ENCODE results near the gene COPB1. TPM values are rescaled to one million over a fixed set of nuclear protein-coding genes. Genes with fewer than 3 reads are reported as not detected.

COPB1 gene
- total and polyA plus RNA-seq, 4 donors = 32.1 to 140 (median 74.5) TPM

GRCh38 chr11:14444441-14445189 is 55.0 kb downstream of the COPB1 start:
- H3K4me1 ChIP-seq (ENCODE audit: control insufficient read depth in 4 of 4, insufficient read depth in 4 of 4, low read length in 3 of 4) = peaks cover 0 to 5% (median 0%) of the 10 kb centered on the region in 4 donors
- no peak for DNase-seq (ENCODE audit: low spot score)
- TF ChIP-seq GABPA (IDR thresholded peaks at IDR 0.05 in 1 of 2, conservative IDR thresholded peaks at IDR 0.05 in 1 of 2) (no peak), TAF1 (conservative IDR thresholded peaks at IDR 0.05) (no peak), RAD21 (IDR thresholded peaks at IDR 0.05) (no peak), RXRA (IDR thresholded peaks at IDR 0.05) (no peak)

DNA sequence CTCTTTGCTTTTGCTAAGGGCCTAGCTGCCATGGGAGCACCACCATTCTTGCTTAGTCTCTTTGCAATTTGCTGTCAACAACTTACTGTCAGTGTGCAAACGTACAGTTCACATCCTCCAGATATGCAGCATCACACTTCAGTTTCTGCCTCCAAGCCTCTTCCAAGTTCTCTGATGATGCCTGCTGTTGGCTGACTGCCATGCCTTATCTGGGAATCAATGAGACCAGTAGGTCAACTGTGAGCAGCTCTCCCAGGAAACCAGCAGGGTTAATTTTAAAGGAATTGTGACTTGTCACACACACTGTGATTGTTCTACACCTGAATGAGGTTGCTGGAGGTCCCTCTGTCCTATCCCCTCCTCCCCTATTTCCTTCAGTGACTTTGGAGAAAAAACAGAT is 56.0 kb downstream of the COPB1 start:
- Histone ChIP-seq H3K4me3 (ENCODE audit: low read depth in 1 of 3, low read length in 3 of 3) (no peak overlapping the region), H3K27me3 (ENCODE audit: control insufficient read depth in 4 of 4, insufficient read depth in 4 of 4, low read length in 3 of 4) (no peaks in the 10 kb centered on the region), H3K9ac (ENCODE audit: low read depth in 1 of 2, low read length in 2 of 2) (no peak overlapping the region), H3K9me3 (ENCODE audit: control insufficient read depth in 4 of 4, low read length in 3 of 4) (no peaks in the 10 kb centered on the region), H3K27ac (ENCODE audit: low read depth in 1 of 2, low read length in 2 of 2) (no peak overlapping the region), H3K4me1 (ENCODE audit: control insufficient read depth in 4 of 4, insufficient read depth in 4 of 4, low read length in 3 of 4) (peaks cover 0 to 5% (median 0%) of the 10 kb centered on the region in 4 donors), H3K36me3 (ENCODE audit: control insufficient read depth in 4 of 4, insufficient read depth in 3 of 4, low read depth in 1 of 4, low read length in 3 of 4) (peaks cover 0 to 3% (median 0%) of the 10 kb centered on the region in 4 donors)
- DNase-seq (ENCODE audit: low spot score) = peak; percentile 44
- TF ChIP-seq, protein P1, sequence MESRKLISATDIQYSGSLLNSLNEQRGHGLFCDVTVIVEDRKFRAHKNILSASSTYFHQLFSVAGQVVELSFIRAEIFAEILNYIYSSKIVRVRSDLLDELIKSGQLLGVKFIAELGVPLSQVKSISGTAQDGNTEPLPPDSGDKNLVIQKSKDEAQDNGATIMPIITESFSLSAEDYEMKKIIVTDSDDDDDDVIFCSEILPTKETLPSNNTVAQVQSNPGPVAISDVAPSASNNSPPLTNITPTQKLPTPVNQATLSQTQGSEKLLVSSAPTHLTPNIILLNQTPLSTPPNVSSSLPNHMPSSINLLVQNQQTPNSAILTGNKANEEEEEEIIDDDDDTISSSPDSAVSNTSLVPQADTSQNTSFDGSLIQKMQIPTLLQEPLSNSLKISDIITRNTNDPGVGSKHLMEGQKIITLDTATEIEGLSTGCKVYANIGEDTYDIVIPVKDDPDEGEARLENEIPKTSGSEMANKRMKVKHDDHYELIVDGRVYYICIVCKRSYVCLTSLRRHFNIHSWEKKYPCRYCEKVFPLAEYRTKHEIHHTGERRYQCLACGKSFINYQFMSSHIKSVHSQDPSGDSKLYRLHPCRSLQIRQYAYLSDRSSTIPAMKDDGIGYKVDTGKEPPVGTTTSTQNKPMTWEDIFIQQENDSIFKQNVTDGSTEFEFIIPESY (IDR thresholded peaks at IDR 0.05) = no peak
- no peak for TF ChIP-seq YY1 (IDR thresholded peaks at IDR 0.05)
- TF ChIP-seq RXRA (IDR thresholded peaks at IDR 0.05) = no peak
- peak in 1 of 2 donors; percentile 18 for TF ChIP-seq HNF4A (conservative IDR thresholded peaks at IDR 0.05)
- TF ChIP-seq JUND (IDR thresholded peaks at IDR 0.05) = no peak
- TF ChIP-seq NR2F2 (IDR thresholded peaks at IDR 0.05) = no peak
- no peak for TF ChIP-seq GABPA (IDR thresholded peaks at IDR 0.05 in 1 of 2, conservative IDR thresholded peaks at IDR 0.05 in 1 of 2)
- no peak for TF ChIP-seq EGR1 (IDR thresholded peaks at IDR 0.05; ENCODE audit: low read depth in 2 of 2)
- no peak for TF ChIP-seq FOXA2 (IDR thresholded peaks at IDR 0.05)
- TF ChIP-seq RAD21 (IDR thresholded peaks at IDR 0.05) = peak in 1 of 2 donors; percentile 34
- 41% methylated on average over 1 of the region's 1 CpG for WGBS

More at GRCh38 chr11:14444441-14445189, 55.0 kb downstream of the COPB1 start:
- Histone ChIP-seq H3K4me3 (ENCODE audit: low read depth in 1 of 3, low read length in 3 of 3) (no peak overlapping the region), H3K27me3 (ENCODE audit: control insufficient read depth in 4 of 4, insufficient read depth in 4 of 4, low read length in 3 of 4) (no peaks in the 10 kb centered on the region), H3K27ac (ENCODE audit: low read depth in 1 of 2, low read length in 2 of 2) (no peak overlapping the region), H3K36me3 (ENCODE audit: control insufficient read depth in 4 of 4, insufficient read depth in 3 of 4, low read depth in 1 of 4, low read length in 3 of 4) (peaks cover 0 to 3% (median 0%) of the 10 kb centered on the region in 4 donors), H3K9me3 (ENCODE audit: control insufficient read depth in 4 of 4, low read length in 3 of 4) (no peaks in the 10 kb centered on the region), H3K9ac (ENCODE audit: low read depth in 1 of 2, low read length in 2 of 2) (no peak overlapping the region)
- WGBS = 97% methylated on average over 8 of the region's 8 CpGs

DNA sequence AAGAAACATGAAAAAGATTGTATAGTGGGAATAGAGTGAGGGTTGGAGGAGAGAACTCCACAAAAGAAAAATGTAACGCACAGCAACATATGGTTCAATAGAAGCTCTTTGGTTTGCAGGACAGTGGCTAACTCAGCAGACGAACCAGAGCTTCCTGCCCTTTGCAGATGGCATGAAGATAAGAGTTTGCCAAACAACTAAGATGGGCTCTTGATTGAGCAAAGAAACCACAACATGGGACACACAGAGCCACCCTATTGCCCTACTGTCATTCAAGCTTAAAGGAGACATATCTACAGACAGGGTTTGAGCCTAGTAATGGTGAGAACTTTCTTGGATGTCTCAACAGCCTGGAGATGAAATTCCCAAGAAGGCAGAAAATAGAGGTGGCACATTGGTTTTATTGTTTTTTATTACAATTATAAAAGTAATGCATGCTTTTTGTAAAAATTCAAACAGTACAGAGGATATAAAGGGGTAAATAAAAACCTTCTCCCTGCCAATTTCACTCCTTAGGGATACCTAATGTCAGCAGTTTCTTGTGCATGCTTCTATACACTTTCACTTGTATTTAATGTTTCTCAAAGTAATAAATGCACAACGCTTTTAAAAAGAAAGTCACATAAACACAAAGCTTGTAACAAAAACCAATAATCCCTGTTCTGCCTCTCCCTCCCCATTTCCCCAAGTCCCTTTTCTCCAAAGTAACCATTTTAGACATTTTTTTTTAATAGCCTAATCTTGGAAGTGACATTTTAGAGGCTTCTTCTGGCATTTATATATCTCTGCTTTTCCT is 63.7 kb downstream of the COPB1 start:
- Histone ChIP-seq H3K36me3 (ENCODE audit: control insufficient read depth in 4 of 4, insufficient read depth in 3 of 4, low read depth in 1 of 4, low read length in 3 of 4) (peaks cover 0 to 3% (median 0%) of the 10 kb centered on the region in 4 donors), H3K9ac (ENCODE audit: low read depth in 1 of 2, low read length in 2 of 2) (no peak overlapping the region), H3K27ac (ENCODE audit: low read depth in 1 of 2, low read length in 2 of 2) (no peak overlapping the region), H3K9me3 (ENCODE audit: control insufficient read depth in 4 of 4, low read length in 3 of 4) (no peaks in the 10 kb centered on the region), H3K27me3 (ENCODE audit: control insufficient read depth in 4 of 4, insufficient read depth in 4 of 4, low read length in 3 of 4) (no peaks in the 10 kb centered on the region), H3K4me1 (ENCODE audit: control insufficient read depth in 4 of 4, insufficient read depth in 4 of 4, low read length in 3 of 4) (no peaks in the 10 kb centered on the region), H3K4me3 (ENCODE audit: low read depth in 1 of 3, low read length in 3 of 3) (no peak overlapping the region)
- no peak for DNase-seq (ENCODE audit: low spot score)
- WGBS = 81% methylated on average over 3 of the region's 3 CpGs
- TF ChIP-seq HNF4G (IDR thresholded peaks at IDR 0.05) = no peak
- TF ChIP-seq RXRA (IDR thresholded peaks at IDR 0.05) = no peak
- no peak for TF ChIP-seq HNF4A (conservative IDR thresholded peaks at IDR 0.05)
- no peak for TF ChIP-seq ATF3 (IDR thresholded peaks at IDR 0.05)
- no peak for TF ChIP-seq TAF1 (conservative IDR thresholded peaks at IDR 0.05)
- TF ChIP-seq GABPA (IDR thresholded peaks at IDR 0.05 in 1 of 2, conservative IDR thresholded peaks at IDR 0.05 in 1 of 2) = no peak
- TF ChIP-seq, protein P2, sequence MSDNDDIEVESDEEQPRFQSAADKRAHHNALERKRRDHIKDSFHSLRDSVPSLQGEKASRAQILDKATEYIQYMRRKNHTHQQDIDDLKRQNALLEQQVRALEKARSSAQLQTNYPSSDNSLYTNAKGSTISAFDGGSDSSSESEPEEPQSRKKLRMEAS (IDR thresholded peaks at IDR 0.05) = no peak
- TF ChIP-seq NR2F2 (IDR thresholded peaks at IDR 0.05) = no peak
- TF ChIP-seq, protein P1 (IDR thresholded peaks at IDR 0.05) = no peak
- TF ChIP-seq CTCF (IDR thresholded peaks at IDR 0.05; ENCODE audit: low read depth, low read length, missing input control) = no peak
- TF ChIP-seq EGR1 (IDR thresholded peaks at IDR 0.05; ENCODE audit: low read depth in 2 of 2) = no peak
- no peak for TF ChIP-seq RAD21 (IDR thresholded peaks at IDR 0.05)
- TF ChIP-seq JUND (IDR thresholded peaks at IDR 0.05) = no peak
- TF ChIP-seq YY1 (IDR thresholded peaks at IDR 0.05) = no peak
- no peak for TF ChIP-seq SP1 (IDR thresholded peaks at IDR 0.05)
